Skeletal muscle satellite cell (primary cell): ENCODE measurements around the gene GPATCH2L.

Experiments
- H3K27me3 ChIP-seq: 2 replicates; pipeline ENCODE4 v1.7.0; 2013; ENCODE audit warnings: low read length; ENCODE audit not compliant: control insufficient read depth, insufficient read depth
- H3K36me3 ChIP-seq: 2 replicates; pipeline ENCODE4 v1.7.0; 2013; ENCODE audit warnings: mild to moderate bottlenecking, control low read depth, low read length; ENCODE audit not compliant: insufficient read depth
- H3K4me1 ChIP-seq: 2 replicates; pipeline ENCODE4 v1.7.0; 2013; ENCODE audit warnings: low read length; ENCODE audit not compliant: control insufficient read depth, insufficient read depth
- H3K4me2 ChIP-seq: 2 replicates; pipeline ENCODE4 v1.7.0; 2013; ENCODE audit warnings: mild to moderate bottlenecking, low read length
- H3K4me3 ChIP-seq: 2 replicates; pipeline ENCODE4 v1.7.0; 2013; ENCODE audit warnings: low read length
- H3K9ac ChIP-seq: 2 replicates; pipeline ENCODE4 v1.7.0; 2013; ENCODE audit warnings: mild to moderate bottlenecking, low read depth, low read length, moderate library complexity
- H3K9me3 ChIP-seq: replicated peaks from 2 replicates; pipeline ENCODE4 v1.7.0; 2013; ENCODE audit warnings: mild to moderate bottlenecking, control low read depth, low read length

Gene GPATCH2L

GRCh38 chr14:76123426-76124225 is 28.1 kb upstream of the GPATCH2L start:
- no peak overlapping the region for H3K4me3 ChIP-seq
- peaks cover 9% of the 10 kb centered on the region for H3K27me3 ChIP-seq
- H3K36me3 ChIP-seq: no peaks in the 10 kb centered on the region
- no peak overlapping the region for H3K9ac ChIP-seq
- no peak overlapping the region for H3K4me2 ChIP-seq
- H3K9me3 ChIP-seq: no peaks in the 10 kb centered on the region
- H3K4me1 ChIP-seq: no peaks in the 10 kb centered on the region

GRCh38 chr14:76125511-76125910 is 26.2 kb upstream of the GPATCH2L start:
- Histone ChIP-seq H3K4me3 (no peak overlapping the region), H3K27me3 (peaks cover 17% of the 10 kb centered on the region), H3K36me3 (no peaks in the 10 kb centered on the region), H3K4me2 (no peak overlapping the region), H3K4me1 (no peaks in the 10 kb centered on the region), H3K9ac (no peak overlapping the region), H3K9me3 (no peaks in the 10 kb centered on the region)

- no peaks in the 10 kb centered on the region for H3K36me3 ChIP-seq
- H3K4me3 ChIP-seq: no peak overlapping the region
- no peak overlapping the region for H3K9ac ChIP-seq
- no peak overlapping the region for H3K4me2 ChIP-seq
- no peaks in the 10 kb centered on the region for H3K9me3 ChIP-seq
- H3K4me1 ChIP-seq: no peaks in the 10 kb centered on the region
- peaks cover 23% of the 10 kb centered on the region for H3K27me3 ChIP-seq
Measured at GRCh38 chr14:76126076-76126475, 25.6 kb upstream of the GPATCH2L start.

GRCh38 chr14:76129851-76130576 is 21.7 kb upstream of the GPATCH2L start:
- no peaks in the 10 kb centered on the region for H3K9me3 ChIP-seq
- H3K4me2 ChIP-seq: no peak overlapping the region
- H3K36me3 ChIP-seq: no peaks in the 10 kb centered on the region
- H3K27me3 ChIP-seq: peaks cover 34% of the 10 kb centered on the region
- H3K4me1 ChIP-seq: no peaks in the 10 kb centered on the region
- H3K4me3 ChIP-seq: no peak overlapping the region
- H3K9ac ChIP-seq: no peak overlapping the region

GRCh38 chr14:76131071-76131965 is 20.4 kb upstream of the GPATCH2L start:
- Histone ChIP-seq H3K4me3 (no peak overlapping the region), H3K9ac (no peak overlapping the region), H3K4me1 (no peaks in the 10 kb centered on the region), H3K4me2 (no peak overlapping the region), H3K27me3 (peaks cover 47% of the 10 kb centered on the region), H3K36me3 (no peaks in the 10 kb centered on the region), H3K9me3 (no peaks in the 10 kb centered on the region)

- Histone ChIP-seq H3K27me3 (peaks cover 63% of the 10 kb centered on the region), H3K9ac (no peak overlapping the region), H3K36me3 (no peaks in the 10 kb centered on the region), H3K4me1 (no peaks in the 10 kb centered on the region), H3K9me3 (no peaks in the 10 kb centered on the region), H3K4me3 (no peak overlapping the region), H3K4me2 (no peak overlapping the region)
Measured at GRCh38 chr14:76133103-76133502, 18.6 kb upstream of the GPATCH2L start.

- Histone ChIP-seq H3K36me3 (no peaks in the 10 kb centered on the region), H3K9ac (no peak overlapping the region), H3K27me3 (peaks cover 75% of the 10 kb centered on the region), H3K4me1 (no peaks in the 10 kb centered on the region), H3K4me3 (no peak overlapping the region), H3K9me3 (no peaks in the 10 kb centered on the region), H3K4me2 (no peak overlapping the region)
Measured at GRCh38 chr14:76134231-76134630, 17.5 kb upstream of the GPATCH2L start.

GRCh38 chr14:76135722-76136121 is 16.0 kb upstream of the GPATCH2L start:
- H3K27me3 ChIP-seq: peaks cover 80% of the 10 kb centered on the region
- H3K4me2 ChIP-seq: no peak overlapping the region
- no peaks in the 10 kb centered on the region for H3K4me1 ChIP-seq
- no peak overlapping the region for H3K9ac ChIP-seq
- H3K36me3 ChIP-seq: no peaks in the 10 kb centered on the region
- H3K9me3 ChIP-seq: no peaks in the 10 kb centered on the region
- H3K4me3 ChIP-seq: no peak overlapping the region

- peaks cover 75% of the 10 kb centered on the region for H3K27me3 ChIP-seq
Measured at GRCh38 chr14:76136476-76137110, 15.1 kb upstream of the GPATCH2L start.

GRCh38 chr14:76138119-76138757 is 13.5 kb upstream of the GPATCH2L start:
- no peak overlapping the region for H3K9ac ChIP-seq
- H3K27me3 ChIP-seq: peaks cover 67% of the 10 kb centered on the region
- H3K9me3 ChIP-seq: no peaks in the 10 kb centered on the region
- H3K4me1 ChIP-seq: no peaks in the 10 kb centered on the region
- peak overlapping the region; percentile 52 for H3K4me2 ChIP-seq
- no peak overlapping the region for H3K4me3 ChIP-seq
- no peaks in the 10 kb centered on the region for H3K36me3 ChIP-seq

More at GRCh38 chr14:76136476-76137110, 15.1 kb upstream of the GPATCH2L start:
- no peaks in the 10 kb centered on the region for H3K36me3 ChIP-seq
- H3K9ac ChIP-seq: no peak overlapping the region
- no peak overlapping the region for H3K4me3 ChIP-seq
- no peaks in the 10 kb centered on the region for H3K9me3 ChIP-seq
- H3K4me1 ChIP-seq: no peaks in the 10 kb centered on the region
- no peak overlapping the region for H3K4me2 ChIP-seq
